ENCODE measurements around the gene STRA8.
"Not testable (repeated sequence)": the region's sequence is repeated elsewhere in the genome, so short reads cannot be mapped to it uniquely, and the experiment has no call there.

GRCh38 chr7:135211946-135212685 lies 21.5 kb upstream of the STRA8 start:
- TF ChIP-seq EP300 (conservative IDR thresholded peaks at IDR 0.05; ENCODE audit: poor library complexity, severe bottlenecking); CTCF (IDR thresholded peaks at IDR 0.05; ENCODE audit: poor library complexity, severe bottlenecking); POLR2AphosphoS5 (IDR thresholded peaks at IDR 0.05); EZH2 (IDR thresholded peaks at IDR 0.05; ENCODE audit: borderline replicate concordance, insufficient read depth, low read length, poor library complexity, severe bottlenecking); TAF1 (IDR thresholded peaks at IDR 0.05; ENCODE audit: low read depth); REST (IDR thresholded peaks at IDR 0.05; ENCODE audit: borderline replicate concordance): not testable (repeated sequence)

All from neural cell (in vitro differentiated cells).